Stomach (tissue), 9 donors: ENCODE data around the gene SUPT4H1. TPM values are rescaled to one million over a fixed set of nuclear protein-coding genes. Genes with fewer than 3 reads are reported as not detected.

Experiments
- DNase-seq, 2 donors: peaks; one replicate each; pipeline versions ENCODE4 v3.0.0 to v3.0.0-alpha.2; 2013 to 2019
- H3K27ac ChIP-seq, 5 donors: fragments of 200-600 bp in 4 of 5; sonication (generic) in 4 of 5; one replicate each; pipeline ENCODE4 v1.5.1; 2013 to 2019; ENCODE audit warnings: mild to moderate bottlenecking in 1 of 5, moderate library complexity in 1 of 5
- H3K27me3 ChIP-seq, 3 donors: fragments of 200-600 bp; sonication (generic); one replicate each; pipeline ENCODE4 v1.5.1; 2017 to 2019; ENCODE audit warnings: mixed run types in 1 of 3
- H3K36me3 ChIP-seq, 4 donors: fragments of 200-600 bp; sonication (generic); 1 replicate in 3 of 4; 2 replicates in 1 of 4; pipeline ENCODE4 v1.5.1; 2016 to 2019
- H3K4me1 ChIP-seq, 4 donors: fragments of 200-600 bp; sonication (generic); one replicate each; pipeline ENCODE4 v1.5.1; 2016 to 2019
- H3K4me3 ChIP-seq, 4 donors: fragments of 200-600 bp; sonication (generic) in 3 of 4; one replicate each; pipeline ENCODE4 v1.5.1; 2016 to 2019; ENCODE audit warnings: mild to moderate bottlenecking in 1 of 4
- H3K9me3 ChIP-seq, 4 donors: fragments of 200-600 bp; sonication (generic); one replicate each; pipeline ENCODE4 v1.5.1; 2016 to 2019
- CTCF ChIP-seq, 7 experiments: fragments of 450-650 bp in 4 of 7; fragments of 200-600 bp in 3 of 7; sonication (generic) in 3 of 7; IDR thresholded peaks; one replicate each; pipeline ENCODE4 v1.5.1; 2016 to 2019; ENCODE audit warnings: antibody characterized with exemption in 7 of 7, control low read depth in 2 of 7, mild to moderate bottlenecking in 1 of 7
- EP300 ChIP-seq: sonication (generic); formaldehyde crosslinking; IDR thresholded peaks from one replicate; pipeline ENCODE4 v1.6.1; 2017; ENCODE audit warnings: antibody characterized with exemption
- POLR2A ChIP-seq, 4 donors: fragments of 450-650 bp; IDR thresholded peaks; one replicate each; pipeline ENCODE4 v1.6.1; 2016; ENCODE audit warnings: antibody characterized with exemption in 4 of 4, control low read depth in 2 of 4, mild to moderate bottlenecking in 1 of 4, moderate library complexity in 1 of 4
- POLR2AphosphoS5 ChIP-seq, 3 donors: sonication (generic); formaldehyde crosslinking; IDR thresholded peaks; one replicate each; pipeline ENCODE4 v1.6.1; 2016; ENCODE audit warnings: antibody characterized with exemption in 3 of 3
- WGBS, 5 donors: extraction: QIAGEN DNeasy Blood & Tissue Kit in 3 of 5; methylation state at CpG; one replicate each; pipeline versions ENCODE4 v1.1.5 to v1.1.7; 2013 to 2018; 5-methylcytosine and 5-hydroxymethylcytosine counted together
- intact Hi-C: fragments of 100-400 bp; cut with DNase I; formaldehyde crosslinking; loops from one replicate; pipeline ENCODE4 v1.15.1; 2023; ENCODE audit warnings: low total_unique reads
- polyA plus RNA-seq, 3 donors: library from polyadenylated mRNA; stranded (reverse); fragments of 200-250 nt; gene quantifications; one replicate each; pipeline ENCODE4 v1.2.3, GENCODE V29; 2013
- total RNA-seq, 5 donors: library from RNA; depleted of rRNA; stranded (reverse); fragments of >200 nt; gene quantifications; one replicate each; pipeline versions ENCODE4 v1.1.0 to v1.2.3, GENCODE V29; 2014 to 2016
- donor health status: healthy with polysubstance abuse.
- donor health status: Bipolar disorder and iron deficiency.
- donor health status: healthy.

SUPT4H1 gene
- total and polyA plus RNA-seq, 8 donors: 6.7 to 80.9 (median 43.1) TPM

GRCh38 chr17:58326609-58327362, 25.2 kb downstream of the SUPT4H1 start:
- no peak for DNase-seq
- WGBS, 5 donors: 83 to 91% (median 88%) methylated on average over 8 to 9 of the region's 9 CpGs
- peaks cover 0 to 9% (median 0%) of the 10 kb centered on the region in 3 donors for H3K27me3 ChIP-seq
- no peak overlapping the region for H3K4me3 ChIP-seq
- intact Hi-C loops: no loop called here
- TF ChIP-seq POLR2AphosphoS5 (IDR thresholded peaks at IDR 0.05) (no peak), POLR2A (IDR thresholded peaks at IDR 0.05) (no peak), CTCF (IDR thresholded peaks at IDR 0.05) (no peak), EP300 (no peak)
- H3K27ac ChIP-seq: no peak overlapping the region
- H3K36me3 ChIP-seq: peaks cover 4 to 12% (median 8%) of the 10 kb centered on the region in 4 donors
- H3K4me1 ChIP-seq: peaks cover 13 to 38% (median 27%) of the 10 kb centered on the region in 4 donors
- H3K9me3 ChIP-seq: no peaks in the 10 kb centered on the region

- TF ChIP-seq CTCF (IDR thresholded peaks at IDR 0.05) (no peak), POLR2AphosphoS5 (IDR thresholded peaks at IDR 0.05) (no peak), EP300 (no peak), POLR2A (IDR thresholded peaks at IDR 0.05) (no peak)
- H3K4me3 ChIP-seq: no peak overlapping the region
- DNase-seq: no peak
- no peaks in the 10 kb centered on the region for H3K9me3 ChIP-seq
- WGBS, 5 donors: 80 to 89% (median 85%) methylated on average over 11 of the region's 11 CpGs
- peaks cover 13 to 38% (median 27%) of the 10 kb centered on the region in 4 donors for H3K4me1 ChIP-seq
- peaks cover 5 to 20% (median 9%) of the 10 kb centered on the region in 4 donors for H3K36me3 ChIP-seq
- H3K27ac ChIP-seq: no peak overlapping the region
- peaks cover 0 to 9% (median 0%) of the 10 kb centered on the region in 3 donors for H3K27me3 ChIP-seq
- intact Hi-C loops: no loop called here
These were observed 26.0 kb downstream of the SUPT4H1 start for GRCh38 chr17:58325976-58326468.

- peak in 1 of 2 donors; percentile 68 for DNase-seq
- 51 to 82% (median 75%) methylated on average over 6 to 11 of the region's 11 CpGs for WGBS, 5 donors
- Histone ChIP-seq H3K36me3 (peaks cover 5 to 27% (median 10%) of the 10 kb centered on the region in 4 donors), H3K4me3 (peak overlapping the region; percentile 55 to 75 (median 71)), H3K9me3 (no peaks in the 10 kb centered on the region), H3K27ac (no peak overlapping the region), H3K27me3 (peaks cover 0 to 9% (median 0%) of the 10 kb centered on the region in 3 donors), H3K4me1 (peaks cover 13 to 38% (median 27%) of the 10 kb centered on the region in 4 donors)
- intact Hi-C loops: no loop called here
- TF ChIP-seq POLR2AphosphoS5 (IDR thresholded peaks at IDR 0.05) (no peak), EP300 (no peak), CTCF (IDR thresholded peaks at IDR 0.05) (no peak), POLR2A (IDR thresholded peaks at IDR 0.05) (no peak)
These were observed 26.7 kb downstream of the SUPT4H1 start for GRCh38 chr17:58325289-58325726.

DNA sequence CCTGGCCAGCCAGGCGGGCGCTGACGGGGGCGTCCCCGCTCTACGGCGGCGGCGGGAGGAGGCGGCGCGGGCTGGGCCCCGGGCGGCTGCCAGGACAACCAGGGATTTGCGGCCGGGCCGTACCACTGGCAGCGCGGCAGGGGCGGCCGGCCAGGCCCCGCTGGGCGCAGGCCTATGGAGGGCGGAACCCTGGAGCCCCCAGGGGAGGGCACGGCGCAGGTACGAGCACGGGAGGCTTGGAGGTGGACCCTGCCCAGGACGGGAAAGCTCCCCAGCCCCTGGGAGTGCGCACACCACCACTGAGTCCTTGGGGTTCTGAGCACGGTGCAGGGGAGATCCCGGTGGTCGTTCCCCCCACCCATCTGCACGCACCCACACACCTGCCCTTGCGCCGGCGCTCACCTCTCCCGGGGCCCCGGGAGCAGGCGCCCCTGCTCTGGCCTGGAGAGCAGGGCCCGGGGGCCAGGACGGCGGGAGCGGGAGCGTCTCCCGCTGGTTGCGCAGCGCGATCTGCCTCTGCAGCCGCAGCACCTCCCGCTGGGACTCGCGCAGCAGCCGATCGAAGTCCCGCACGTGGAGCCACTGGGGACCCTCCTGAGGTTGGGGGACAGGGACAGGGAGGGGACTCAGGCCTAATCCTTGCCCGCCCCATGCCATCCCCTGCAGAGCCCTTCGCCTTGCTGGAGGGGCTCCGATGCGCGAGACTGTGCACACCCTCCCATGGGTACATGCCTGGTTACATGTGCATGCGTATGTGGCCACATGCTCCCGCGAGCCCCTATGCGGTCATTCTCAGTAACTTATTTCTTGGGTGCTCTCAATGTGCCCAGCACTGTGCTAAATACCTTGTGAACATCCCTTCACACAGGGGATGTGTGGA, 27.4 kb downstream of the SUPT4H1 start:
- intact Hi-C loops: no loop called here
- Histone ChIP-seq H3K4me3 (peak overlapping the region; percentile 55 to 75 (median 71)), H3K27ac (peak overlapping the region; percentile 48 to 76 (median 68)), H3K4me1 (peaks cover 13 to 38% (median 27%) of the 10 kb centered on the region in 4 donors), H3K9me3 (no peaks in the 10 kb centered on the region), H3K27me3 (peaks cover 0 to 9% (median 0%) of the 10 kb centered on the region in 3 donors), H3K36me3 (peaks cover 5 to 34% (median 12%) of the 10 kb centered on the region in 4 donors)
- peak; percentile 69 to 90 for DNase-seq
- no peak for TF ChIP-seq EP300
- peak in 1 of 3 donors; percentile 8 for TF ChIP-seq POLR2AphosphoS5 (IDR thresholded peaks at IDR 0.05)
- 5 to 28% (median 11%) methylated on average over 12 to 66 of the region's 66 CpGs for WGBS, 5 donors
